Right cardiac atrium (tissue), 5 donors: ENCODE measurements around the gene TTC7B. TPM values are rescaled to one million over a fixed set of nuclear protein-coding genes. Genes with fewer than 3 reads are reported as not detected.

ENCODE experiments used
- ATAC-seq, 2 donors: fragments of 200-7000 bp; cut with Tn5 transposase; one replicate each; pipeline versions ENCODE4 v1.8.0 to v1.9.1; 2020; ENCODE audit warnings: moderate library complexity in 2 of 2, mild to moderate bottlenecking in 1 of 2
- DNase-seq, 3 donors: peaks; one replicate each; pipeline ENCODE4 v3.0.0-alpha.2; 2020
- H3K27ac ChIP-seq: one replicate; pipeline ENCODE4 v1.5.1; 2013; ENCODE audit warnings: mild to moderate bottlenecking, low read length, control low read depth, moderate library complexity
- H3K27me3 ChIP-seq: one replicate; pipeline ENCODE4 v1.6.1; 2013; ENCODE audit not compliant: control insufficient read depth, insufficient read depth
- H3K4me1 ChIP-seq: one replicate; pipeline ENCODE4 v1.6.1; 2013; ENCODE audit warnings: low read length; ENCODE audit not compliant: control insufficient read depth, insufficient read depth
- H3K4me3 ChIP-seq: one replicate; pipeline ENCODE4 v1.5.1; 2013; ENCODE audit warnings: low read length, control low read depth
- H3K9me3 ChIP-seq: one replicate; pipeline ENCODE4 v1.6.1; 2013; ENCODE audit warnings: low read length; ENCODE audit not compliant: control insufficient read depth
- WGBS: extraction: QIAGEN DNeasy Blood & Tissue Kit; methylation state at CpG from one replicate; pipeline ENCODE4 v1.1.7; 2013; 5-methylcytosine and 5-hydroxymethylcytosine counted together
- intact Hi-C, 4 donors: fragments of 100-400 bp; cut with DNase I; formaldehyde crosslinking; loops; one replicate each; pipeline versions ENCODE4 v1.11.0 to v1.14.0; 2022 to 2023
- polyA plus RNA-seq: library from polyadenylated mRNA; stranded (reverse); fragments of 200-250 nt; gene quantifications from one replicate; pipeline ENCODE4 v1.2.3, GENCODE V29; 2013
- total RNA-seq, 4 donors: library from RNA; stranded (reverse); fragmentation: NEBNext Ultra II Directional; extraction: Animal tissue kit (Norgen Biotek cat#: 25700); gene quantifications; one replicate each; pipeline ENCODE4 v1.2.1, GENCODE V29; 2021
- donor health status: healthy with polysubstance abuse.
- donor health status: DM: no; HTN: yes; CAD: no.
- donor health status: DM: no; HTN: no; CAD: no.
- donor health status: DM: no; HTN: yes; CAD: no; lungs with severe emphysema.
- donor health status: DM: yes; HTN: yes; CAD: no.

TTC7B gene
- total and polyA plus RNA-seq, 5 donors: 38.1 to 88.7 (median 82.8) TPM

GRCh38 chr14:90659156-90659555 is 157.1 kb downstream of the TTC7B start:
- intact Hi-C loops: no loop called here
- ATAC-seq (no peak), DNase-seq (no peak)
- H3K4me3 ChIP-seq: no peak overlapping the region
- WGBS: 73% methylated on average over 2 of the region's 2 CpGs
- no peak overlapping the region for H3K27ac ChIP-seq
- H3K4me1 ChIP-seq: peaks cover 11% of the 10 kb centered on the region
- no peaks in the 10 kb centered on the region for H3K27me3 ChIP-seq
- H3K9me3 ChIP-seq: no peaks in the 10 kb centered on the region

- H3K27me3 ChIP-seq: no peaks in the 10 kb centered on the region
- DNase-seq (no peak), ATAC-seq (peak; percentile 30 to 52)
- intact Hi-C loops: no loop called here
- WGBS: 76% methylated on average over 8 of the region's 8 CpGs
- no peaks in the 10 kb centered on the region for H3K9me3 ChIP-seq
- no peak overlapping the region for H3K27ac ChIP-seq
- no peak overlapping the region for H3K4me3 ChIP-seq
- H3K4me1 ChIP-seq: peaks cover 11% of the 10 kb centered on the region
Observed at GRCh38 chr14:90658541-90658967, 157.7 kb downstream of the TTC7B start.

GRCh38 chr14:90656973-90657372 is 159.3 kb downstream of the TTC7B start:
- Histone ChIP-seq H3K27ac (no peak overlapping the region), H3K4me1 (peaks cover 5% of the 10 kb centered on the region), H3K9me3 (no peaks in the 10 kb centered on the region), H3K4me3 (no peak overlapping the region), H3K27me3 (no peaks in the 10 kb centered on the region)
- ATAC-seq: peak; percentile 45 to 53
- intact Hi-C loops: no loop called here
- WGBS: 71% methylated on average over 12 of the region's 12 CpGs
- peak in 1 of 3 donors; percentile 60 for DNase-seq

- H3K4me3 ChIP-seq: no peak overlapping the region
- H3K9me3 ChIP-seq: no peaks in the 10 kb centered on the region
- intact Hi-C loops: no loop called here
- 95% methylated on average over 4 of the region's 4 CpGs for WGBS
- no peak overlapping the region for H3K27ac ChIP-seq
- no peaks in the 10 kb centered on the region for H3K4me1 ChIP-seq
- H3K27me3 ChIP-seq: no peaks in the 10 kb centered on the region
- no peak for DNase-seq
- ATAC-seq: no peak
Observed at GRCh38 chr14:90655829-90656228, 160.4 kb downstream of the TTC7B start.

GRCh38 chr14:90654831-90655276 is 161.4 kb downstream of the TTC7B start:
- Histone ChIP-seq H3K9me3 (no peaks in the 10 kb centered on the region), H3K4me3 (no peak overlapping the region), H3K27ac (no peak overlapping the region), H3K4me1 (no peaks in the 10 kb centered on the region), H3K27me3 (no peaks in the 10 kb centered on the region)
- intact Hi-C loops: no loop called here
- ATAC-seq (no peak), DNase-seq (no peak)
- WGBS: 77% methylated on average over 8 of the region's 8 CpGs

GRCh38 chr14:90652626-90653025 is 163.6 kb downstream of the TTC7B start:
- DNase-seq (no peak), ATAC-seq (no peak)
- intact Hi-C loops: no loop called here
- H3K27me3 ChIP-seq: no peaks in the 10 kb centered on the region
- no peaks in the 10 kb centered on the region for H3K4me1 ChIP-seq
- no peaks in the 10 kb centered on the region for H3K9me3 ChIP-seq
- no peak overlapping the region for H3K27ac ChIP-seq
- no peak overlapping the region for H3K4me3 ChIP-seq
- WGBS: 89% methylated on average over 6 of the region's 6 CpGs

GRCh38 chr14:90651976-90652560 is 164.2 kb downstream of the TTC7B start:
- Histone ChIP-seq H3K27ac (no peak overlapping the region), H3K4me1 (no peaks in the 10 kb centered on the region), H3K27me3 (no peaks in the 10 kb centered on the region), H3K4me3 (no peak overlapping the region), H3K9me3 (no peaks in the 10 kb centered on the region)
- intact Hi-C loops: no loop called here
- ATAC-seq (no peak), DNase-seq (no peak)
- WGBS: 80% methylated on average over 9 of the region's 9 CpGs

- 77% methylated on average over 5 of the region's 5 CpGs for WGBS
Observed at GRCh38 chr14:90651271-90651804, 164.9 kb downstream of the TTC7B start.

GRCh38 chr14:90649557-90650135 is 166.6 kb downstream of the TTC7B start:
- WGBS: 79% methylated on average over 3 of the region's 3 CpGs
- DNase-seq (no peak), ATAC-seq (no peak)
- no peak overlapping the region for H3K27ac ChIP-seq
- no peaks in the 10 kb centered on the region for H3K27me3 ChIP-seq
- H3K4me3 ChIP-seq: no peak overlapping the region
- intact Hi-C loops: no loop called here
- peaks cover 4% of the 10 kb centered on the region for H3K4me1 ChIP-seq
- H3K9me3 ChIP-seq: no peaks in the 10 kb centered on the region

More at GRCh38 chr14:90651271-90651804, 164.9 kb downstream of the TTC7B start:
- H3K27me3 ChIP-seq: no peaks in the 10 kb centered on the region
- intact Hi-C loops: no loop called here
- no peaks in the 10 kb centered on the region for H3K4me1 ChIP-seq
- no peak overlapping the region for H3K27ac ChIP-seq
- H3K4me3 ChIP-seq: no peak overlapping the region
- no peaks in the 10 kb centered on the region for H3K9me3 ChIP-seq
- ATAC-seq (no peak), DNase-seq (no peak)

GRCh38 chr14:90649083-90649482 is 167.1 kb downstream of the TTC7B start:
- intact Hi-C loops: no loop called here
- DNase-seq (no peak), ATAC-seq (no peak)
- no peaks in the 10 kb centered on the region for H3K9me3 ChIP-seq
- no peaks in the 10 kb centered on the region for H3K27me3 ChIP-seq
- H3K4me1 ChIP-seq: peaks cover 4% of the 10 kb centered on the region
- H3K27ac ChIP-seq: no peak overlapping the region
- 39% methylated on average over 4 of the region's 4 CpGs for WGBS
- H3K4me3 ChIP-seq: no peak overlapping the region

- no peak for DNase-seq
- Histone ChIP-seq H3K27ac (no peak overlapping the region), H3K4me1 (peaks cover 4% of the 10 kb centered on the region), H3K4me3 (no peak overlapping the region), H3K27me3 (no peaks in the 10 kb centered on the region), H3K9me3 (no peaks in the 10 kb centered on the region)
- 96% methylated on average over 5 of the region's 5 CpGs for whole genome bisulfite sequencing
- intact Hi-C loops: no loop called here
- ATAC-seq: no peak
Observed at GRCh38 chr14:90648421-90648820, 167.8 kb downstream of the TTC7B start.
